NK-92 (cell line): ENCODE results near the gene ARPC2.

Source experiments
- DNase-seq: peaks from one replicate; lab custom pipeline; 2025; ENCODE audit not compliant: unreplicated experiment; lab: John Stamatoyannopoulos, UW

Gene ARPC2

DNA sequence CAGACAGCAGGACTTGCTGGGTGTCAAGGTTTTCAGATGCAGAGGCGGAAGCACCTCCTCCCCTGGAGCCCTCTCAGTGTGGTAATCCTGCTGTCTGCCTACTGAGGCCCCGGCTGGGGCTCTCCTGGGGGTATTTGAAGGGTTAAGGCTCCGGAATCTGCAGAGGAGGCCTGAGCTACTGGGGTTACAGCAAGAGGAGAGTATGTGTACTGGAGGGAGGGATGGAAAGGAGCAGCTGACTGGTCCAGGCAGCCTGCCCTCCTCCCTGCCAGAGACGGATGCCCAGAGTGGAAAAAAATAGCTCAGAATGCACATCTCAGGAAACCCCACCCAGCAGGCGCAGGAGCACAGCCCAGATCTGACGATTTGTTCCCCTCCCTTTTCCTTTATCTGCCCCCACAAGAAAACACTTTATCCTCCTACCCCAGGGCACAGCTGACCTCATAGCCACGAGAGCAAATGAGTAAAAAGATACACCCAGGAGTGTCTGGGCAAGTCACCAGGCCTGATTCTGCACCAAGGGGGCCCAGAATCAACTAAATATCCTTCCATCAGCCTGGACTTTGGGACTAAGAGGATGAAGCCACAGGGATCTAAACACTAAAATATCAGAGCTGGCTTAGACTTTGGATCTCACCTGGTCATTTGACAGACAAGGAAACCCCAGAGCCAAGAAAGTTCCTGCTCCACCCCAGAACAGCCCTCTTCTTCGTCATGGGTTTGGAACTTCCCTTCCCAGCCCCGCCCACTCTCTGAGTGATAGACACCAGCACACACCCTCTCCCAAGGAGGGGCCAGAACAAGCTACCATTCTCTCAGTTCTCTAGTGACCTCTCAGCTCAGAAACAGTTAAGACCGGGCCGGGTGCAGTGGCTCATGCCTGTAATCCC, 69.8 kb downstream of the ARPC2 start:
- peak; percentile 5 for DNase-seq

- no peak for DNase-seq
Measured at GRCh38 chr2:218289639-218290315, 72.8 kb downstream of the ARPC2 start.

DNA sequence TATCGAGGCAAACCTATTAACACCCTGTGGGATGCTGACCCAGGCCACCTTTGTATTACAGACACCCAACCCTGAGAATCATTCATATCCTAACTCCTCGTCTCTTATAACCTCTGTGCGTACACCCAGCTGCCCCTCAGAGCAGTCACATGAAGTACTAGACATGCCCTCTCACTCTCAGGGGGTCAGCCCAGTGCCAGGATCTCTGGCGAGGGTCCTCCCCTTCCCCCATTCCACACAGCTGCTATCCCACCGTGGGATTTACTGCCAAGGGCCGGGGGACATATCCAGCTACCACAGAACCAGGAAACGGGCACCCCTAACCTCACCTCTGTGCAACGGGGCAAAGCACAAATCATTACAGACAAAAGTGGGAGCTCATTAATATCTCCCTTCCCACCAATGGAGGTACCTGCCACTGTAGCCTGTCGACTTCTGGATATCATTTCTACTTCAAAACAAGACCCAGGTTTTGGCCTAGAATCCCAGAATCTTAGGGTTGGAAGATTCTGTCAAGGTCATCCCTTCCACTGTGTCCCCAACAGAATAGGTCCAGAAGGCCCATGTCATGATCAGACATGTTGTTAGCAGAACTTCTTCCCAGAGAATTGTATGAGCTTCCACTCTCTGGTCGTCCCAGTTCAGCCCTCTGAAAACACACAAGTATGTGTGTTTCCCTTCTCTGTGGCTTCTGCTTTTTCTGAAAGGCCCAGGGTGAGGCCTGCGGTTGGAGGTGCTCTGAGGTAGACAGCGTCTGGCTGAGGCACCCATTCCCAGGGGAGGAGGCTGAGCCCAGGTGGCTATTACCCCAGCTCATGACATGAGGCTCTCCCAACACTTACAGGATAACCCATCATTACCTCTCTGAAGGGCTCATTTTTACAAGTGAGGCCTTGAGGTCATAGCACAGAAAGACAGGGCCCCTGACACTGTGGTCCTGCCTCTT, 73.6 kb downstream of the ARPC2 start:
- no peak for DNase-seq

GRCh38 chr2:218291318-218292047, 74.5 kb downstream of the ARPC2 start:
- DNase-seq: no peak

GRCh38 chr2:218292048-218293014, 75.3 kb downstream of the ARPC2 start, which contains the start of gene TMBIM1:
Gene TMBIM1, minus strand, starts transcription at chr2:218292503. Its CDS starts 10,362 bp downstream, at chr2:218282141.
- no peak for DNase-seq

- no peak for DNase-seq
Measured at GRCh38 chr2:218293715-218294429, 76.9 kb downstream of the ARPC2 start.

- no peak for DNase-seq
Measured at GRCh38 chr2:218294430-218295022, 77.5 kb downstream of the ARPC2 start.

GRCh38 chr2:218295029-218295428, 78.0 kb downstream of the ARPC2 start:
- DNase-seq: no peak

GRCh38 chr2:218296200-218296599, 79.2 kb downstream of the ARPC2 start:
- no peak for DNase-seq

DNA sequence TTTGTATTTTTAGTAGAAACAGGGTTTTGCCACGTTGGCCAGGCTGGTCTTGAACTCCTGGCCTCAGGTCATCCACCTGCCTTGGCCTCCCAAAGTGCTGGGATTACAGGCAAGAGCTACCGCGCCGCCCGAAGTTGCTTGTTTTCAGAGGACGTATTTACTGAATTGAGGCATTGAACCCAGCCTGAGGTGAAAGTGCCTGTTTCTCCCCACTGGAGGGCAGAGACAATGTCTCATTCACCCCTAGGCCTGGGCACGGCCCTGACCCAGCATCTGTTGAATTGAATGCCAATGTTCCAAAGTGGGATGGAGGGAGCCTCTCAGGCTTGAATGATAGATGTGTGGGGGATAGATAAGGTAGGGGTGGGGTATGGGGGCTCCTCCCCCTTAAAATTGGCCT, 79.9 kb downstream of the ARPC2 start:
- DNase-seq: no peak

DNA sequence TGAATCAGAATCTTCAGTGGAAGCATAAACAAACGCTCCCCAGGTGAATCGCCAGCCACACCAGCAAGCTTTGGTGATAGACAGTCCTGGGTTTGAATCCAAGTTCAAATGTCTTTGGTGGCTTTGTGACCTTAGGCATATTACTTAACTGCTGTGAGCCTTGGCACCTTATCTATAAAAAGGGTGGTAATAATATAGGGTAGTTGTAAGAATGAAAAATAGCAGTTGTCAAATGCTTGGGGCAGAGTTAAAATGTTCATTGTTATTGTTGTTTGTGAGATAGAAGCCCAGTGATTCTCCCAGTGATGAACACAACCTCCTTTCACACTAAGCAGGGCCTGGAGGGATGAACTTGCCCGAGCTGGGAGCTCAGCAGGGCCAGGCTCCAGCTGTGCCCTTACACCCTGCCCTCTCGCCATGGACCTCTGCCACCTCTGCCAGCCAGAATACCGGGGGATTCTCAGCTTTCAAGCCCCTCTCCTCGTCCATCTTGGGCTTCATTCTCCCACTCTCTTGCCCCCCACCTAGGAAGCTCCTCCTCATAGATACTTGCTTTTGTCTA, 81.4 kb downstream of the ARPC2 start:
- no peak for DNase-seq

- no peak for DNase-seq
Measured at GRCh38 chr2:218300141-218300540, 83.2 kb downstream of the ARPC2 start.

- peak; percentile 39 for DNase-seq
Measured at GRCh38 chr2:218301176-218301819, 84.3 kb downstream of the ARPC2 start.
